ENCODE measurements around the gene KRTAP19-2.
"Not testable (repeated sequence)": the region's sequence is repeated elsewhere in the genome, so short reads cannot be mapped to it uniquely, and the experiment has no call there.

Gene KRTAP19-2, protein sequence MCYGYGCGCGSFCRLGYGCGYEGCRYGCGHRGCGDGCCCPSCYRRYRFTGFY

DNA sequence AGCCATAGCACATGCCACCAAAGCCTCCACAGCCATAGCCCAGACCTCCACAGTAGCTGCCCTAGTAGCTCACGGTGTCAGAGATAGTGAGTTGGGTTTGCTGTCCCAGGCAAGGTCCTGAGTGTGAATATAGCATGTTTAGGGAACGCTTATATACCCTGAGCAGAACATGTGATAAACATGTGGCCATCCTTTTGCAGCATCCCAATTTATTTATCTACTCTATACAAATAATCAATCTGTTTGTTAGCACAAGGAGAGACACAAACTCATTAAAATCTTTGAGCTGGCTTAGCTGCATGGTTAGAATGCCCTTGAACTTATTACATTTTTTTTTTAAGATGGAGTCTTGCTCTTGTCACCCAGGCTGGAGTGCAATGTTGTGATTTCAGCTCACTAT lies at the start of gene KRTAP19-2:
KRTAP19-2 (minus strand) TSS at position 101 of the 400 bp plus-strand sequence; CDS start at position 13, 88 bp downstream.
- DNase-seq (ENCODE audit: insufficient read length, low spot score) (no peak), FAIRE-seq (no peak)

DNA sequence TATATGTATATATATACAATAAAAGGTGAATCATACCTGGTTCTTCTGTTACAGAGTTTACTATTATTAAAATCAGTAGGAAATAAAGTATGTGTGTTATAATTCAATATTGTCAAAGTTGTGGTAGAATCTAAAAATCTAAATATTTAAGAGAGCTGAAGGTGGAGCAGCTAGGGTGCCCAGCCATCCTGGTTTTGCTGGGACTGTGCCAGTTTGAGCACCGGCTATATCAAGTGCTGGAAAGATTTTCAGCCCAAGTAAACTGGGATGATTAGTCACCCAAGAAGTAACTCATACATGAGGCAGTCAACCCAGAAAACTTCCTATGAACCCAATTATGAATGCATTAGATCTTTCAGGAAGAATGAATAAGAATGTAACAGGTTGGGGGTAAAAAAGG lies 31.6 kb upstream of the KRTAP19-2 start:
- FAIRE-seq (no peak), DNase-seq (ENCODE audit: insufficient read length, low spot score) (no peak)

DNA sequence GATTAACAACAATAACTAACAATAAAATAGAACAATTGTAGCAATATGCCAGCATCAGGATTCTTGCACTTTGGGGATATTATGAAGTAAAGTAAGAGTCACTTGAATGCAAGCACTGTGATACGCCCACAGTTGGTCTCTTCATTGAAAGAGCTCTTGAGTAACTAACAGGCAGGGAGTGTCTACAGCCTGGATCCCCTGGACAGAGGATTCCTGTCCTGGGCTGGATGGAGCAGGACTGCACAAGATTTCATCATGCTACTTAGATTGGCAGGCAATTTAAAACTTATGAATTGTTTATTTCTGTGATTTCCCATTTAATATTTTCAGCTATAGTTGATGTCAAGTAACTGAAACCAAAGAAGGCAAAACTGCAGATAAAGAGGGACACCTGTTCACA lies 28.4 kb upstream of the KRTAP19-2 start:
- DNase-seq (ENCODE audit: insufficient read length, low spot score) (no peak), FAIRE-seq (no peak)

- not testable (repeated sequence) for DNase-seq (ENCODE audit: insufficient read length, low spot score)
Measured at GRCh38 chr21:30505621-30506205, 18.5 kb upstream of the KRTAP19-2 start.

GRCh38 chr21:30502041-30502440 lies 14.8 kb upstream of the KRTAP19-2 start, which contains the start of gene KRTAP19-5:
TSS of gene KRTAP19-5 (minus strand) at chr21:30502141. CDS start at chr21:30502090, 51 bp downstream.
- FAIRE-seq (no peak), DNase-seq (ENCODE audit: insufficient read length, low spot score) (no peak)

More at GRCh38 chr21:30505621-30506205, 18.5 kb upstream of the KRTAP19-2 start:
- not testable (repeated sequence) for FAIRE-seq

DNA sequence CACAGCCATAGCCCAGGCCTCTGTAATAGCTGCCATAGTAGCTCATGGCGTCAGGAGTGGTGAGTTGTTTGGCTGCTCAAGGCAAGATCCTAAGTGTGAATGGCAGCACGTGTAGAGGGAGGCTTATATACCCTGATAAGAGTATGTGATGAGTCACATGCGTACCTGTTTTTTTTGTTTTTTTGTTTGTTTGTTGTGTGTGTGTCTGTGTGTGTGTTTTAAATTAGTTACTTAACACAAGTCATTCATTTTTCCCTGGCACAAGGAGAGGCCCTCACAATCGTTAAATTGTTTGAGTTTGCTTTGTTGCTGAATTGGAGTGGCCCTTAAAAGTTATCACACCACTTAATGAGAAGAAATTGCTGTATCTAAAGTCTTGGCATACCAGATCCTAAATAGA lies 9.8 kb upstream of the KRTAP19-2 start, which contains the start of gene KRTAP19-4:
KRTAP19-4 (minus strand) TSS at position 101 of the 400 bp plus-strand sequence; CDS start at position 46, 55 bp downstream.
- DNase-seq (ENCODE audit: insufficient read length, low spot score) = no peak
- no peak for FAIRE-seq

GRCh38 chr21:30491963-30492428 lies 4.8 kb upstream of the KRTAP19-2 start, which contains the start of gene KRTAP19-3:
TSS of gene KRTAP19-3 (minus strand) at chr21:30492013. CDS start at chr21:30491957, 56 bp downstream.
- no peak for DNase-seq (ENCODE audit: insufficient read length, low spot score)
- FAIRE-seq = no peak

GRCh38 chr21:30486180-30486579 lies 1.1 kb downstream of the KRTAP19-2 start:
- FAIRE-seq (no peak), DNase-seq (ENCODE audit: insufficient read length, low spot score) (no peak)

DNA sequence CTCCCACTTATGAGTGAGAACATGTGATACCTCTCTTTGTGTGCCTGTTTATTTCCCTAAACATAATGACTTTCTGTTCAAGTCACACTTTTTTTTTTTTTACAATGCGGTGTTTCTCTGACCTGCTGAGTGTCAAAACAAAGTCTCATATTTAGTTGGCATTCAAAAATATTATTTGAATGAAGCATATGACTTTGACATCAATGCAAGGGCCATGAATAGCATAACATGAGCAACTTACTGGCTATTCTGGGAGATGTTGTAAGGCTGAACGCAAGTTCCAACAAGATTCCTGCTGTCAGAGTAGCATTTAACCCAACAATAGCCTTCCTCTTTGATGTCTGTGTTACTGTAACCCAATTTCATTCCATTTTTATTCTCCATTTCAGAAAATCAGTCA lies 5.1 kb downstream of the KRTAP19-2 start:
- FAIRE-seq (no peak), DNase-seq (ENCODE audit: insufficient read length, low spot score) (no peak)

DNA sequence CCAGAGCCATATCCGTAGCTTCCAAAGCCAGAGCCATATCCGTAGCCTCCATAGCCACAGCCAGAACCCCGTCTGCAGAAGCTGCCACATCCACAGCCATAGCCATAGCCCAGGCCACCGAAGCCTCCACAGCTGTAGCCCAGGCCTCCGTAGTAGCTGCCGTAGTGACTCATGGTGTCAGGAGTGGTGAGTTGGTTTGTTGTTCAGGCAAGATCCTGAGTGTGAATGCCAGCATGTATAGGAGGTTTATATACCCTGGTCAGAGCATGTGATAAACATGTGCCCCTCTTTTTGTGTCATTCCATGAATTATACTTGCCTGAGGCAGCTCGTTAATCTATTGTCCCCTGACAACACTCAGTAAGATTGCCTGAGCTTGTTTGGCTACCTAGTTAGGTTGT lies 7.1 kb downstream of the KRTAP19-2 start, which contains the start of gene KRTAP19-1:
KRTAP19-1 (minus strand) TSS at position 223 of the 400 bp plus-strand sequence; CDS start at position 173, 50 bp downstream.
- FAIRE-seq (no peak), DNase-seq (ENCODE audit: insufficient read length, low spot score) (no peak)

GRCh38 chr21:30479259-30479658 lies 8.0 kb downstream of the KRTAP19-2 start:
- DNase-seq (ENCODE audit: insufficient read length, low spot score) (no peak), FAIRE-seq (no peak)

- no peak for FAIRE-seq
Measured at GRCh38 chr21:30478004-30478403, 9.2 kb downstream of the KRTAP19-2 start.

GRCh38 chr21:30468900-30469714 lies 18.1 kb downstream of the KRTAP19-2 start:
- no peak for FAIRE-seq
- DNase-seq (ENCODE audit: insufficient read length, low spot score) = no peak

More at GRCh38 chr21:30478004-30478403, 9.2 kb downstream of the KRTAP19-2 start:
- no peak for DNase-seq (ENCODE audit: insufficient read length, low spot score)

GRCh38 chr21:30463713-30464112 lies 23.5 kb downstream of the KRTAP19-2 start:
- DNase-seq (ENCODE audit: insufficient read length, low spot score) (no peak), FAIRE-seq (no peak)

- DNase-seq (ENCODE audit: insufficient read length, low spot score) (no peak), FAIRE-seq (no peak)
Measured at GRCh38 chr21:30448514-30448913, 38.7 kb downstream of the KRTAP19-2 start.

DNA sequence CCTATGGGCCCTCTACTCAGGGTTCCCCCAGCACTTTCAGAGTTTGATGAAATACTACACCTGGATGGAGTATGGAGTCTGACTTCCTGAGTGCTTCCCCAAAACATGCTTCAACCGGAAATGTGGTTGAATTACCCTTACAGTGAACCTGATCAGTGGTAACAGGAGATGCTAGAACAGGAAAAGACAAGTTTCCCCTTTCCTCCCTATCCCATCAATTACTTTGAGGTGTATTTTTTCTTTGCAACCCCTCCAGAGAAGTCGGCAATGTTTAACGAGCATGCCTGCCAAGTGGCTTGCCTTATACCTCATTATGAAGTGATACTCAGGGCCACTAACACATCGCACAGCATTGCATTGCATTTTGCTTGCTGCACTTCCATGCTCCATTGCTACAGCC lies 40.2 kb downstream of the KRTAP19-2 start:
- no peak for FAIRE-seq
- DNase-seq (ENCODE audit: insufficient read length, low spot score) = no peak

DNA sequence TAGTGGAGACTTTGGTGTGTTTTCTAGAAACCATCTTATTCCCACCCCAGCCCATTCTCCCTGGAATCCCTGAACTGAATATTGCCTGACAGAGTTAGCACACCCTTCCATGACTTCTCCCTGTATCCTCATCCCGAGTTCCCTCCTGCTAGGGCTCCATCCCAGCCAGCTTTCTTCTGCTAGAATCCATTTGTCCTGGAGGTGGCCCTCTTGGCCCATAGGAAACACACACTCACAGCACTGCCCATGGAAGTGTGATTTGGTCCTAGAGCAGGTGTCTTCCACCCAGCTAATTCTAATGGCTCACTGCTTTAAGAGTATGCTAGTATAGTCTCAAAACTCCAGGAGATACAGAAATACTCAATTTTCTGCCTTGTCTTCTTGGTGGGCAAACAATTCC lies 43.0 kb downstream of the KRTAP19-2 start:
- FAIRE-seq (no peak), DNase-seq (ENCODE audit: insufficient read length, low spot score) (no peak)

DNA sequence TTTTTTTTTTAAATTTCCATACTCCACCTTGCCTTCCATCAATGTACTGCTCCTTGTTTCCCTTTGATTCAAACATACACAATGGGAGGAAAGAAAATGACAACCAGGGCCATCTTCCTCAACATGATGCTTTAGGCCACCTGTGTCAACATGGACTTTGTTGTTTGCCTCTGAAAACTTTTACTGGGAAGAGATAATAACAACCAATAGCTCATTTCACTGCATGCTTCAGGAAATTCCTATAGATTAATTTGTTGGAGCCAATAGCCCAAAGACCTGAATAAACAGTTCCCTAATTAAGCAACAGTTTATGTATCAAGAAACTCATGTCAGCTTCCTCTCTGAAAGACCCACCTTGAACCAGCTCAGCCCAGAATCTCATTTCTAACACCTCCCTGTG lies 44.0 kb downstream of the KRTAP19-2 start:
- DNase-seq (ENCODE audit: insufficient read length, low spot score) = no peak
- no peak for FAIRE-seq

- FAIRE-seq (no peak), DNase-seq (ENCODE audit: insufficient read length, low spot score) (no peak)
Measured at GRCh38 chr21:30439975-30440374, 47.3 kb downstream of the KRTAP19-2 start, which contains the start of gene KRTAP15-1. TSS of gene KRTAP15-1 (plus strand) at chr21:30440275. CDS start at chr21:30440328, 53 bp downstream.

Measured in GM19239 (cell line).